AG04450 (cell line): ENCODE data around the gene SERBP1. TPM values are rescaled to one million over a fixed set of nuclear protein-coding genes. Genes with fewer than 3 reads are reported as not detected.

Experiments
- CTCF ChIA-PET: fragments of 300-600, 350-600 bp; formaldehyde crosslinking; extraction: SDS; loops from one replicate; lab custom pipeline; 2022; ENCODE audit warnings: antibody characterized with exemption, inconsistent platforms; lab: Charles Lee
- POLR2A ChIA-PET: fragments of 350-600 bp; formaldehyde crosslinking; extraction: SDS; loops from one replicate; lab custom pipeline; 2021; ENCODE audit warnings: antibody characterized with exemption, inconsistent platforms; lab: Yijun Ruan, JAX
- DNase-seq: peaks from one replicate; pipeline ENCODE4 v3.0.0-alpha.2; 2011; ENCODE audit warnings: low read depth, low spot score
- H3K27ac ChIP-seq: one replicate; pipeline ENCODE4 v1.5.1; 2012; ENCODE audit warnings: low read depth, low read length, control low read depth
- H3K27me3 ChIP-seq: one replicate; pipeline ENCODE4 v1.6.0; 2012; ENCODE audit warnings: low read length; ENCODE audit not compliant: control insufficient read depth, insufficient read depth
- H3K4me3 ChIP-seq: 2 replicates; pipeline ENCODE4 v1.5.1; 2011; ENCODE audit warnings: mild to moderate bottlenecking, low read depth, low read length, control low read depth
- H3K9me3 ChIP-seq: 2 replicates; pipeline ENCODE4 v1.5.1; 2012; ENCODE audit warnings: low read length; ENCODE audit not compliant: control insufficient read depth, insufficient read depth
- CTCF ChIP-seq: IDR thresholded peaks from 2 replicates; pipeline ENCODE4 v1.5.1; 2011; ENCODE audit warnings: low read depth, low read length, control low read depth, inconsistent platforms
- polyA plus RNA-seq: library from polyadenylated mRNA; depleted of rRNA; stranded (reverse); fragments of >200 nt; gene quantifications from 2 replicates; pipeline ENCODE4 v1.2.3, GENCODE V29; 2011

SERBP1 gene
- polyA plus RNA-seq, 1 experiment: 273 TPM

- Histone ChIP-seq H3K4me3 (no peak overlapping the region), H3K27ac (no peak overlapping the region), H3K27me3 (peaks cover 2% of the 10 kb centered on the region), H3K9me3 (no peaks in the 10 kb centered on the region)
- POLR2A ChIA-PET: no interaction called here
- no peak for TF ChIP-seq CTCF
- CTCF ChIA-PET: interaction anchor here (0.6 to 0.7 kb wide), 3 partner anchors 9 to 96 kb away, joined by 3 to 4 read pairs (median 3); no protein-coding TSS in a partner anchor
- DNase-seq: no peak
Measured at GRCh38 chr1:67441739-67442281, 11.6 kb upstream of the SERBP1 start.

GRCh38 chr1:67441183-67441582 lies 11.0 kb upstream of the SERBP1 start:
- ChIA-PET POLR2A (no interaction called here), CTCF (interaction anchor here (0.5 to 1.2 kb wide), 4 partner anchors 9 to 319 kb away, joined by 3 to 4 read pairs (median 3); no protein-coding TSS in a partner anchor)
- no peaks in the 10 kb centered on the region for H3K27me3 ChIP-seq
- H3K9me3 ChIP-seq: no peaks in the 10 kb centered on the region
- no peak overlapping the region for H3K4me3 ChIP-seq
- no peak for DNase-seq
- no peak overlapping the region for H3K27ac ChIP-seq
- TF ChIP-seq CTCF: no peak

GRCh38 chr1:67440339-67440738 lies 10.1 kb upstream of the SERBP1 start:
- POLR2A ChIA-PET: no interaction called here
- no peak for DNase-seq
- no peak overlapping the region for H3K27ac ChIP-seq

GRCh38 chr1:67439277-67440029 lies 9.3 kb upstream of the SERBP1 start:
- no peak for TF ChIP-seq CTCF
- POLR2A ChIA-PET: interaction anchor here (0.6 to 0.7 kb wide), 2 partner anchors 10 to 22 kb away, joined by 3 read pairs; partner anchors contain the start of gene SERBP1
- H3K27ac ChIP-seq: no peak overlapping the region

More at GRCh38 chr1:67440339-67440738, 10.1 kb upstream of the SERBP1 start:
- Histone ChIP-seq H3K9me3 (no peaks in the 10 kb centered on the region), H3K4me3 (no peak overlapping the region), H3K27me3 (no peaks in the 10 kb centered on the region)
- CTCF ChIA-PET: interaction anchor here (1.2 kb wide), 1 partner anchor 8 kb away, joined by 3 read pairs; no protein-coding TSS in a partner anchor
- TF ChIP-seq CTCF: no peak

GRCh38 chr1:67437961-67438360 lies 7.8 kb upstream of the SERBP1 start:
- DNase-seq: no peak
- no peak overlapping the region for H3K4me3 ChIP-seq
- ChIA-PET CTCF (interaction anchor here (1.0 kb wide), 1 partner anchor 62 kb away, joined by 4 read pairs; no protein-coding TSS in a partner anchor), POLR2A (no interaction called here)
- H3K27ac ChIP-seq: no peak overlapping the region
- no peaks in the 10 kb centered on the region for H3K27me3 ChIP-seq
- H3K9me3 ChIP-seq: no peaks in the 10 kb centered on the region
- TF ChIP-seq CTCF: no peak

More at GRCh38 chr1:67439277-67440029, 9.3 kb upstream of the SERBP1 start:
- Histone ChIP-seq H3K27me3 (no peaks in the 10 kb centered on the region), H3K9me3 (no peaks in the 10 kb centered on the region), H3K4me3 (no peak overlapping the region)
- no peak for DNase-seq
- CTCF ChIA-PET: interaction anchor here (0.5 to 0.6 kb wide), 2 partner anchors 60 to 326 kb away, joined by 3 to 4 read pairs; no protein-coding TSS in a partner anchor
